Left lung (tissue), 10 donors: ENCODE results near the gene TLR3. TPM values are rescaled to one million over a fixed set of nuclear protein-coding genes. Genes with fewer than 3 reads are reported as not detected.

ENCODE experiments used
- ATAC-seq: fragments of 200-7000 bp; cut with Tn5 transposase; one replicate; pipeline ENCODE4 v1.9.1; 2020; ENCODE audit warnings: moderate library complexity
- DNase-seq, 4 donors: peaks; one replicate each; pipeline ENCODE4 v3.0.0-alpha.2; 2013 to 2020
- H3K27ac ChIP-seq, 2 donors: fragments of 200-600 bp; sonication (generic) in 1 of 2; one replicate each; pipeline versions ENCODE4 v1.5.0 to v1.8.0; 2020 to 2021
- H3K27me3 ChIP-seq, 2 donors: fragments of 200-600 bp; sonication (generic) in 1 of 2; one replicate each; pipeline versions ENCODE4 v1.5.0 to v1.8.0; 2020 to 2021
- H3K36me3 ChIP-seq, 2 donors: fragments of 200-600 bp; sonication (generic) in 1 of 2; one replicate each; pipeline versions ENCODE4 v1.5.0 to v1.8.0; 2020 to 2021
- H3K4me1 ChIP-seq, 2 donors: fragments of 200-600 bp; one replicate each; pipeline ENCODE4 v1.8.0; 2021
- H3K4me3 ChIP-seq, 2 donors: fragments of 200-600 bp; sonication (generic) in 1 of 2; one replicate each; pipeline versions ENCODE4 v1.5.0 to v1.8.0; 2020 to 2021; ENCODE audit warnings: mild to moderate bottlenecking in 1 of 2
- H3K9me3 ChIP-seq, 2 donors: fragments of 200-600 bp; sonication (generic) in 1 of 2; one replicate each; pipeline versions ENCODE4 v1.5.0 to v1.8.0; 2020 to 2021
- intact Hi-C, 2 donors: fragments of 100-400 bp; cut with DNase I; formaldehyde crosslinking; loops; one replicate each; pipeline versions ENCODE4 v1.11.2 to v1.14.2; 2022
- polyA plus RNA-seq, 6 donors: library from polyadenylated mRNA; unstranded; fragments of 120-200 nt; gene quantifications; one replicate each; pipeline ENCODE4 v1.2.1, GENCODE V29; 2013; ENCODE audit not compliant: insufficient read length in 6 of 6
- total RNA-seq, 2 donors: library from RNA; stranded (reverse); fragmentation: NEBNext Ultra II Directional; extraction: Animal tissue kit (Norgen Biotek cat#: 25700); gene quantifications; one replicate each; pipeline ENCODE4 v1.2.1, GENCODE V29; 2021
- TF ChIP-seq, protein P1 (sequence below), 2 donors: fragments of 200-600 bp; sonication (generic) in 1 of 2; IDR thresholded peaks; one replicate each; pipeline versions ENCODE4 v1.5.0 to v1.8.0; 2021; ENCODE audit warnings: antibody characterized with exemption in 2 of 2
- donor health status: DM: no; HTN: yes; CAD: no.
- donor health status: DM: no; HTN: no; CAD: no.

The TLR3 gene
- total and polyA plus RNA-seq, 8 donors, result 10.0 to 44.2 (median 12.3) TPM

DNA sequence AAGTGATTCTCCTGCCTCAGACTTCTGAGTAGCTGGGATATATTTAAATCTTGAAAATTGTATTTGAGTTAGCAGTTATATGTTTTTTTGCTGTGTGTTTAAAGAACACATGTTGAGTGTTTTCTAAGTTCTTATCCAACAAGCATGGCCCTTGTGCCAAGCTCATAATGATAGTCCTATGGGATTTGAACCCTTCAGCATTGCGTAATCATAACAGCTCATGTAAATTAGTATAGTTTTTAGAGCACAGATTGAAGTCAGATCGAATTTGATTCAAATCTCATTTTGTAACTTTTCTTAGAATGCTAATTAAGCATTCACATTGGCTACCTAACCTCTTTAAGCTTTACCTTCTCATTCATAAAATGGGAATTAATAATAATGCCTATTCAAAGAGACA, 47.7 kb downstream of the TLR3 start:
- intact Hi-C loops, result no loop called here

DNA sequence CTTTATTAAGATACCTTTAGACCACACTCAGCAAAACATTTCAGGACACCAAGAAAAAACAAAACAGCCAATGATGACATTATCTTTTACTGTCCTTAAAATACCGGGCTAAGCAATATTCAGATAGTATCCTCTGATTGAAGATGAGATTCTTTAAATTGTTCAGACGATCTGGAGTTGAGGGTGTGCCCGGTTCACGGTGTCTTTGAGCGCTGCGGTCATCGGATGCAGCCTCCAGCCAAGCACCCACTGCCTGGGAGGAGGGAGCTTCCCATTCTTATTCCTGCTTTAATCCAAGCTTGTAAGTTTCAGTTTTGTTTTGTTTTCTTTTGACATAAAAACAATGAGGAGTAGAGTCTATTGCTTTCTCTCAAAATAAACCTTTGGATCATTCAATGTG, 49.6 kb downstream of the TLR3 start:
- H3K27me3 ChIP-seq, result no peaks in the 10 kb centered on the region
- no peak overlapping the region for H3K27ac ChIP-seq
- H3K36me3 ChIP-seq, result no peaks in the 10 kb centered on the region
- intact Hi-C loops, result no loop called here
- H3K4me1 ChIP-seq, result no peaks in the 10 kb centered on the region
- TF ChIP-seq, protein P1, sequence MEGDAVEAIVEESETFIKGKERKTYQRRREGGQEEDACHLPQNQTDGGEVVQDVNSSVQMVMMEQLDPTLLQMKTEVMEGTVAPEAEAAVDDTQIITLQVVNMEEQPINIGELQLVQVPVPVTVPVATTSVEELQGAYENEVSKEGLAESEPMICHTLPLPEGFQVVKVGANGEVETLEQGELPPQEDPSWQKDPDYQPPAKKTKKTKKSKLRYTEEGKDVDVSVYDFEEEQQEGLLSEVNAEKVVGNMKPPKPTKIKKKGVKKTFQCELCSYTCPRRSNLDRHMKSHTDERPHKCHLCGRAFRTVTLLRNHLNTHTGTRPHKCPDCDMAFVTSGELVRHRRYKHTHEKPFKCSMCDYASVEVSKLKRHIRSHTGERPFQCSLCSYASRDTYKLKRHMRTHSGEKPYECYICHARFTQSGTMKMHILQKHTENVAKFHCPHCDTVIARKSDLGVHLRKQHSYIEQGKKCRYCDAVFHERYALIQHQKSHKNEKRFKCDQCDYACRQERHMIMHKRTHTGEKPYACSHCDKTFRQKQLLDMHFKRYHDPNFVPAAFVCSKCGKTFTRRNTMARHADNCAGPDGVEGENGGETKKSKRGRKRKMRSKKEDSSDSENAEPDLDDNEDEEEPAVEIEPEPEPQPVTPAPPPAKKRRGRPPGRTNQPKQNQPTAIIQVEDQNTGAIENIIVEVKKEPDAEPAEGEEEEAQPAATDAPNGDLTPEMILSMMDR (IDR thresholded peaks at IDR 0.05), result no peak
- no peak overlapping the region for H3K4me3 ChIP-seq
- DNase-seq (no peak), ATAC-seq (no peak)
- no peaks in the 10 kb centered on the region for H3K9me3 ChIP-seq

More for the DNA sequence above, 47.7 kb downstream of the TLR3 start:
- H3K4me1 ChIP-seq, result no peaks in the 10 kb centered on the region
- DNase-seq (no peak), ATAC-seq (no peak)
- H3K4me3 ChIP-seq, result no peak overlapping the region
- TF ChIP-seq, protein P1 (IDR thresholded peaks at IDR 0.05), result no peak
- no peak overlapping the region for H3K27ac ChIP-seq
- H3K9me3 ChIP-seq, result no peaks in the 10 kb centered on the region
- H3K36me3 ChIP-seq, result no peaks in the 10 kb centered on the region
- H3K27me3 ChIP-seq, result no peaks in the 10 kb centered on the region

DNA sequence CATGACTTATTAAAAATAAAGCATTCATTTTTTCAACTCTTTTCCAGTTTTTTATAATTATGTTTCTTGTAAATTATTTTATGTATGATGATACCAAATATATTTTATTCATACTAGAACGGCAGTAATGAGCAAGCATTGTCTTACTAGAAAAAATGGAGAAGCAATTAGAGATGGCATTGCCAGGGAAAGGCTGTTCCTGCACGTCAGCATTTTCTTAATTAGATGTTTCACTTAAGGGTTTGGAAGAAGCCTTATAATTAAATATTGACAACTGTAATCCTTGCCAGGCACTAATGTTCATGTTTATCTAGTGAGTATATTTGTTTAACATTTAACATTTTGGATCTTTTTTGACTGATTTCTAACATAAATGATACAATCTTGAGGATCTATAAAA, 52.1 kb downstream of the TLR3 start:
- TF ChIP-seq, protein P1 (IDR thresholded peaks at IDR 0.05), result no peak
- ATAC-seq (no peak), DNase-seq (no peak)
- intact Hi-C loops, result no loop called here
- H3K4me1 ChIP-seq, result no peaks in the 10 kb centered on the region
- no peak overlapping the region for H3K27ac ChIP-seq
- no peak overlapping the region for H3K4me3 ChIP-seq
- no peaks in the 10 kb centered on the region for H3K27me3 ChIP-seq
- no peaks in the 10 kb centered on the region for H3K9me3 ChIP-seq
- H3K36me3 ChIP-seq, result no peaks in the 10 kb centered on the region

DNA sequence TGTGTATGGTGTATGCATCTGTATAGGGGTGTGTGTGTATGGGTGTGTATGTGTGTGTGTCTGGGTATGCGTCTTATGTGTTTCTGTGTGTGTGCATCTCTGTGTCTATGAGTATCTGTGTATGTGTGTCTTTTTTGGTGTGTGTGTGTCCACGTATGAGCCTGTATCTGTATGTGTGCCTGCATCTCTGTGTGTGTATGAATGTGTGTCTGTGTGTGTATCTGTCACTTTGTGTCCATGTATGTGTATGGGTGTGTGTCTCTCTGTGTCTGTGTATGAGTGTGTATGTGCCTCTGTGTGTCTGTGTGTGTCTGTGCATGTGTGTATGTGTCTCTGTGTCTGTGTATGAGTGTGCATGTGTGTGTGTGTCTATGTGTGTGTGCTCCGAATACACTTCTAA, 59.9 kb downstream of the TLR3 start:
- intact Hi-C loops, result no loop called here
- no peaks in the 10 kb centered on the region for H3K4me1 ChIP-seq
- no peaks in the 10 kb centered on the region for H3K27me3 ChIP-seq
- DNase-seq (no peak), ATAC-seq (no peak)
- H3K9me3 ChIP-seq, result no peaks in the 10 kb centered on the region
- H3K27ac ChIP-seq, result no peak overlapping the region
- H3K36me3 ChIP-seq, result no peaks in the 10 kb centered on the region
- no peak overlapping the region for H3K4me3 ChIP-seq
- TF ChIP-seq, protein P1 (IDR thresholded peaks at IDR 0.05), result no peak

DNA sequence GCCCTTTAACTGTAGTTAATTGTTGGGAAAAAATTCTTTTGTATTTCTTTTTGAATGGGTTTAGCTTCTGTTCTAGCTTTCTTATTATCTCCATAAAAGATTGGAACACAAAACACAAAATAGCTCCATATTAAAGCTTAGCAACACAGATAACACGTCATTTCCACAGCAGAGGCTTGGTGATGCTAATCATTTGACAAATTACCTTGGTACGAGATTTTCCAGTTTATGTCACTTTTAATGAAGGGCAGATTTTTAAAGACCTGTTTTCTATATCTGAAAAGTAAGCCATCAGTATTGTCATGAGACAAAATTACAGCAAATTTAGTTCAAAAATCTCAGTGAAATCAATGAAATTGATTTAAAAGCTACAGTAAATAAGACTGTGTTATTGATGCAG, 63.0 kb downstream of the TLR3 start:
- Histone ChIP-seq H3K4me1 (no peaks in the 10 kb centered on the region), H3K36me3 (no peaks in the 10 kb centered on the region), H3K27ac (no peak overlapping the region), H3K27me3 (no peaks in the 10 kb centered on the region), H3K9me3 (no peaks in the 10 kb centered on the region), H3K4me3 (no peak overlapping the region)
- DNase-seq (no peak), ATAC-seq (no peak)
- intact Hi-C loops, result no loop called here
- TF ChIP-seq, protein P1 (IDR thresholded peaks at IDR 0.05), result no peak
